HFFc6 (cell line): ENCODE measurements around the gene AP2M1. TPM values are rescaled to one million over a fixed set of nuclear protein-coding genes. Genes with fewer than 3 reads are reported as not detected.

ENCODE experiments used
- DNase-seq: peaks from one replicate; pipeline ENCODE4 v3.0.0-alpha.2; 2018
- H3K27ac Mint-ChIP-seq: 2 replicates; pipeline ENCODE4 v1.8.0; 2020; ENCODE audit warnings: mild to moderate bottlenecking, mixed read lengths
- H3K27me3 Mint-ChIP-seq: 2 replicates; pipeline ENCODE4 v1.8.0; 2021; ENCODE audit warnings: mild to moderate bottlenecking, moderate library complexity, mixed read lengths; ENCODE audit not compliant: insufficient read depth
- H3K36me3 Mint-ChIP-seq: 2 replicates; pipeline ENCODE4 v1.8.0; 2021; ENCODE audit warnings: low read depth, mixed read lengths
- H3K4me1 Mint-ChIP-seq: 2 replicates; pipeline ENCODE4 v1.8.0; 2020; ENCODE audit warnings: low read depth, mixed read lengths
- H3K4me3 Mint-ChIP-seq: 2 replicates; pipeline ENCODE4 v1.8.0; 2020; ENCODE audit warnings: mild to moderate bottlenecking, moderate library complexity, mixed read lengths
- H3K9me3 Mint-ChIP-seq: 2 replicates; pipeline ENCODE4 v1.8.0; 2020; ENCODE audit warnings: mild to moderate bottlenecking, mixed read lengths
- CTCF ChIP-seq: fragments of 200-600 bp; sonication (generic); IDR thresholded peaks from 2 replicates; pipeline ENCODE4 v1.5.0; 2021; ENCODE audit warnings: antibody characterized with exemption, mild to moderate bottlenecking
- total RNA-seq, 6 experiments: library from RNA; stranded (reverse); fragmentation: NEBNext Ultra II Directional; extraction: Animal tissue kit (Norgen Biotek cat#: 25700); gene quantifications; 2 replicates in 1 of 6; 3 replicates in 5 of 6; pipeline ENCODE4 v1.2.3, GENCODE V29; 2021

AP2M1 gene
- total RNA-seq, 6 experiments from 2014 or later, result 796 to 849 (median 832) TPM

DNA sequence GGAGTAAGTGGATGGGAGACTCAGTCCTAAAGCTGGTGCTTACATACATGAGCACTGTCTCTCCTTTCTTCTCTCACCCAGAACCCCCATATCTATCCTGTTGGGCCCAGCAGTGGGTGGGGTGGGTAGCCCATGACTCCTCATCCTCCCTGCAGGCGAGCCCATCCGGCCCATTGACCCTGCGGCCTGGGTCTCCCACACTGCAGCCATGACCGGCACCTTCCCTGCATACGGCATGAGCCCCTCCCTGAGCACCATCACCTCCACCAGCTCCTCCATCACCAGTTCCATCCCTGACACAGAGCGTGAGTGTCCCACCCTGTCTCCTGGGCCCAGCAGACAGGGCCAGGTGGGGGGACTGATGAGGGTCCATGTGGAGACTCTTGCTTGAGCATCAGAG, 8.0 kb upstream of the AP2M1 start:
- DNase-seq, result no peak
- peak overlapping the region; percentile 57 for H3K27ac Mint-ChIP-seq
- H3K9me3 Mint-ChIP-seq, result no peaks in the 10 kb centered on the region
- TF ChIP-seq CTCF, result no peak
- H3K4me3 Mint-ChIP-seq, result no peak overlapping the region
- peaks cover 43% of the 10 kb centered on the region for H3K36me3 Mint-ChIP-seq
- H3K27me3 Mint-ChIP-seq, result no peaks in the 10 kb centered on the region; the same call in 1 of the 2 replicates
- peaks cover 43% of the 10 kb centered on the region for H3K4me1 Mint-ChIP-seq

DNA sequence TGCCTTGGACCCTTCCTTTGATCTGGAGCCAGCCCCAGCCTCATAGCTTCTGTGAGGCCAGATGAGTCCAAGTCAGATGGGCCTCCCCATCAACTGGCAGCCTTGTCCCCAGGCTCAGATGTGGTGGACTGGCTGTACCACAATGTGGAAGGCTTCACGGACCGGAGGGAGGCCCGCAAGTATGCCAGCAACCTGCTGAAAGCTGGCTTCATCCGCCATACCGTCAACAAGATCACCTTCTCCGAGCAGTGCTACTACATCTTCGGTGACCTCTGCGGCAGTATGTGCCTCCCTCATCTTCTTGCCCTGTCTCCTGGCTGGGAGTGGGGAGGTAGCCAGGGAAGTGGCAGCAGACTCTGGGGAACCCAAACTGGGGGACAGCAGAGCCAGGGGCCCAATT, 6.9 kb upstream of the AP2M1 start:
- Mint-ChIP-seq H3K27ac (peak overlapping the region; percentile 94), H3K36me3 (peaks cover 42% of the 10 kb centered on the region), H3K27me3 (peaks cover 2% of the 10 kb centered on the region; the same call in 1 of the 2 replicates), H3K4me1 (peaks cover 51% of the 10 kb centered on the region), H3K9me3 (no peaks in the 10 kb centered on the region), H3K4me3 (peak overlapping the region; percentile 65; the same call in 1 of the 2 replicates)
- DNase-seq, result no peak
- no peak for TF ChIP-seq CTCF

- no peaks in the 10 kb centered on the region for H3K9me3 Mint-ChIP-seq
- peaks cover 37% of the 10 kb centered on the region for H3K36me3 Mint-ChIP-seq
- peak; percentile 93 for DNase-seq
- H3K4me1 Mint-ChIP-seq, result peaks cover 58% of the 10 kb centered on the region
- H3K27ac Mint-ChIP-seq, result peak overlapping the region; percentile 94
- H3K4me3 Mint-ChIP-seq, result peak overlapping the region; percentile 65
- peaks cover 2% of the 10 kb centered on the region; the same call in 1 of the 2 replicates for H3K27me3 Mint-ChIP-seq
- TF ChIP-seq CTCF, result no peak
Observed at GRCh38 chr3:184168363-184169120, 6.1 kb upstream of the AP2M1 start.

DNA sequence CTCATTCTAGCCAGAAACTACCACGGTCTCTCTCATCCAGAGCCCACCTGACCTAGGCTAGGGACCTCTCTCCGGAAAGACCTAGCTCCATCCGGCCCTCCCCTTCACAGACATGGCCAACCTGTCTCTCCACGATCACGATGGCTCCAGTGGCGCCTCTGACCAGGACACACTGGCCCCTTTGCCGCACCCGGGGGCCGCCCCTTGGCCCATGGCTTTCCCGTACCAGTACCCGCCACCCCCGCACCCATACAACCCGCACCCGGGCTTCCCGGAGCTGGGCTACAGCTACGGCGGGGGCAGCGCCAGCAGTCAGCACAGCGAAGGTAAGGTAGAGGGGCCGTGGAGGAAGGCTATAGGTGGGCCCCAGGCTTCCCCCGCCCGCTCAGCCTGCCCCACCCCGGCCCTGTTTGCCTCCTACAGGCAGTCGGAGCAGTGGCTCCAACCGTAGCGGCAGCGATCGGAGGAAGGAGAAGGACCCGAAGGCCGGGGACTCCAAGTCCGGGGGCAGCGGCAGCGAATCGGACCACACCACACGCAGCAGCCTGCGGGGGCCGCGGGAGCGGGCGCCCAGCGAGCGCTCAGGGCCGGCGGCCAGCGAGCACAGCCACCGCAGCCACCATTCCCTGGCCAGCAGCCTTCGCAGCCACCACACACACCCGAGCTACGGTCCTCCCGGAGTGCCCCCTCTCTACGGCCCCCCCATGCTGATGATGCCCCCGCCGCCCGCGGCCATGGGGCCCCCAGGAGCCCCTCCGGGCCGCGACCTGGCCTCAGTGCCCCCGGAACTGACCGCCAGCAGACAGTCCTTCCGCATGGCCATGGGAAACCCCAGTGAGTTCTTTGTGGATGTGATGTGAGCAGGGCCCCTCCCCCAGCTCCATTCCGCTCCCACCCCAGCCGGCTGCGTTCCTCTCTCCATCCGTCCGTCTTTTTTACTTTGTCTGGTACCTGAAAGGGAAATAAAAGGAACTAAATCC, 4.5 kb upstream of the AP2M1 start:
- no peak for TF ChIP-seq CTCF
- DNase-seq, result no peak
- Mint-ChIP-seq H3K27me3 (peaks cover 2% of the 10 kb centered on the region; the same call in 1 of the 2 replicates), H3K4me1 (peaks cover 67% of the 10 kb centered on the region), H3K4me3 (no peak overlapping the region), H3K27ac (no peak overlapping the region; the same call in 1 of the 2 replicates), H3K36me3 (peaks cover 33% of the 10 kb centered on the region), H3K9me3 (no peaks in the 10 kb centered on the region)

GRCh38 chr3:184171562-184171961, 3.1 kb upstream of the AP2M1 start:
- Mint-ChIP-seq H3K4me3 (peak overlapping the region; percentile 58), H3K4me1 (peaks cover 71% of the 10 kb centered on the region), H3K27ac (peak overlapping the region; percentile 84), H3K9me3 (no peaks in the 10 kb centered on the region), H3K27me3 (peaks cover 7% of the 10 kb centered on the region; the same call in 1 of the 2 replicates), H3K36me3 (peaks cover 40% of the 10 kb centered on the region)
- no peak for TF ChIP-seq CTCF
- DNase-seq, result peak; percentile 58
